HL-60 (cell line): Measurements from ENCODE around the gene MAP6D1.

Experiments
- DNase-seq, 2 experiments: peaks; one replicate each; pipeline ENCODE4 v3.0.0-alpha.2; 2010 to 2020; ENCODE audit warnings: low read depth in 1 of 2, low spot score in 1 of 2
- H3K27ac ChIP-seq: fragments of 250-450 bp; sonication (Bioruptor Pico); replicated peaks from 2 replicates; pipeline ENCODE4 v1.5.1; 2020; ENCODE audit warnings: mild to moderate bottlenecking, moderate library complexity
- H3K27me3 ChIP-seq: fragments of 250-450 bp; sonication (Bioruptor Pico); 2 replicates; pipeline ENCODE4 v1.5.1; 2021; ENCODE audit warnings: mild to moderate bottlenecking, moderate library complexity; ENCODE audit not compliant: insufficient read depth, poor library complexity, severe bottlenecking
- H3K4me3 ChIP-seq: replicated peaks from 2 replicates; pipeline ENCODE4 v1.5.1; 2011; ENCODE audit warnings: mild to moderate bottlenecking, control low read depth, low read length; ENCODE audit not compliant: insufficient read depth
- CTCF ChIP-seq: IDR thresholded peaks from one replicate; pipeline ENCODE4 v1.5.1; 2011; ENCODE audit warnings: low read length, control low read depth, inconsistent platforms; ENCODE audit not compliant: insufficient read depth
- GABPA ChIP-seq: IDR thresholded peaks from 2 replicates; pipeline ENCODE4 v1.6.1; 2012; ENCODE audit warnings: low read depth
- POLR2AphosphoS5 ChIP-seq: IDR thresholded peaks from 2 replicates; pipeline ENCODE4 v1.6.1; 2012; ENCODE audit warnings: low read depth
- REST ChIP-seq: IDR thresholded peaks from 2 replicates; pipeline ENCODE4 v1.6.1; 2012; ENCODE audit warnings: low read depth; ENCODE audit not compliant: insufficient replicate concordance
- SPI1 ChIP-seq: IDR thresholded peaks from 2 replicates; pipeline ENCODE4 v1.6.1; 2012; ENCODE audit warnings: low read depth, mild to moderate bottlenecking, borderline replicate concordance

MAP6D1 gene

GRCh38 chr3:183828538-183828870 is 3.1 kb upstream of the MAP6D1 start:
- Histone ChIP-seq H3K4me3 (no peak overlapping the region), H3K27me3 (no peaks in the 10 kb centered on the region), H3K27ac (no peak overlapping the region)
- no peak for DNase-seq
- TF ChIP-seq POLR2AphosphoS5 (peak; percentile 42; the same call in 1 of the 2 replicates), GABPA (no peak)

GRCh38 chr3:183827809-183828537 is 2.6 kb upstream of the MAP6D1 start:
- no peak overlapping the region for H3K4me3 ChIP-seq
- no peaks in the 10 kb centered on the region for H3K27me3 ChIP-seq
- DNase-seq, result no peak
- TF ChIP-seq GABPA (no peak), POLR2AphosphoS5 (no peak; the same call in 1 of the 2 replicates), CTCF (no peak), REST (no peak), SPI1 (no peak)
- no peak overlapping the region for H3K27ac ChIP-seq

- Histone ChIP-seq H3K27me3 (no peaks in the 10 kb centered on the region), H3K4me3 (no peak overlapping the region), H3K27ac (no peak overlapping the region; the same call in 1 of the 2 replicates)
- TF ChIP-seq GABPA (no peak), CTCF (no peak), SPI1 (no peak), REST (no peak), POLR2AphosphoS5 (no peak)
- no peak for DNase-seq
Observed at GRCh38 chr3:183826448-183827250, 1.3 kb upstream of the MAP6D1 start.

DNA sequence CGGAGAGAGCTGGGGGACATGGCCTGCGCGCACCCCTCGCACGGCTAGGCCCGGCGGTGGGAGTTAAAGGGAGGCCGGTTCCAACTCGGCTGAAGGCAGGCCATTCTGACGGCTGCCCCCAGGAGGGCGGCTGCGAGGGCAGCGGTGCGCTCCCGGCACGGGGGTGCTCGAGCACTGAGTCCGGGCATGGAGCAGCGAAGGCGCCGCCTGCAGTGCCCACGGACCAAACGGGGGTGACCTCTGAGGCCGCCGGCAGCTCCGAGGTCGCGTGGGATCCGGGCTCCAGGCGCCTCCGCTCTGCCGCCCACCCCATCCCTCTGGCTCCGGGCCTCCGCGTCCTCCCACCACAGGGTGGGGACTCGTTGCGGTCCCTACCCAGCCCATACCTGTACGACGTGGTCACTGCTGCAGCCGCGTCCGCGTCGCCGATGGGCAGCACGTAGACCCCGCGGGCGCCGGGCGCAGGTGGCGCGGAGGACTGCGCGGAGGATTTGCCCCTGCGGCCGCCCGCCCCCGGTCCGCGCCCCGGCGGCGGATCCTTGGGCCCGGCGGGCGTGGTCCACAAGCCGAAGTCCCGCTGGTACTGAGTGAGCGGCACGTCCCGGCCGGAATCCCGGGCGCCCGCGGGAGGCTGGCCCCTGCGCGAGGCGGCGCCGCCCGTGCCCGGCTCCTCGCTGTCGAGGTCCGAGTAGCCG is 469 bp downstream of the MAP6D1 start:
- DNase-seq, result no peak
- TF ChIP-seq REST (no peak), GABPA (no peak), SPI1 (no peak), CTCF (no peak), POLR2AphosphoS5 (no peak)
- Histone ChIP-seq H3K27me3 (no peaks in the 10 kb centered on the region), H3K27ac (no peak overlapping the region; the same call in 1 of the 2 replicates), H3K4me3 (peak overlapping the region; percentile 72)
